ENCODE results near the gene CTU2. TPM values are rescaled to one million over a fixed set of nuclear protein-coding genes. Genes with fewer than 3 reads are reported as not detected.

The CTU2 gene
- total RNA-seq, 4 donors from 2014 or later: 9.4 to 9.9 (median 9.5) TPM

DNA sequence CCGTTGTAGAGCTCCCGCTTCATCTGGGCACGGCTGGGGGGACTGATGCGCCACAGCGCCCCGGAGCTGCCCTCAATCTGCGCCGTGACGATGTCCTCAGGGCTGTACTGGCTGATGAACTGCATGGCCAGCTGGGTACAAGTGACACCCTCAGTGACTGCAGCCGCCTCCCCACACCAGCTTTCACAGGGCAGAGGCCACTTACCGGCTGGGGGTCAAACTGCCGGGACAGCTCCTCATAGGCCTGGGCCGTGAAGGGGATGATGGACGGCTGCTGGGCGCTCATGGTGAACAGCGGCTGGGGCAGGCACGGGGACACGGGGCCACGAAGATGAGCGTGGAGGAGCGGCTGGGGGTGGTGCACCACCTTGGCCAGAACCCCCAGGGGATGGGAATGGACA lies 10.3 kb downstream of the CTU2 start:
- no peak for DNase-seq (ENCODE audit: low spot score in 2 of 2)
- intact Hi-C loops (cut with DNase I; ENCODE audit: low total_unique reads): no loop called here
- WGBS, 2 donors: 95 to 98% methylated on average over 12 to 20 of the region's 21 CpGs
- TF ChIP-seq, protein P1, sequence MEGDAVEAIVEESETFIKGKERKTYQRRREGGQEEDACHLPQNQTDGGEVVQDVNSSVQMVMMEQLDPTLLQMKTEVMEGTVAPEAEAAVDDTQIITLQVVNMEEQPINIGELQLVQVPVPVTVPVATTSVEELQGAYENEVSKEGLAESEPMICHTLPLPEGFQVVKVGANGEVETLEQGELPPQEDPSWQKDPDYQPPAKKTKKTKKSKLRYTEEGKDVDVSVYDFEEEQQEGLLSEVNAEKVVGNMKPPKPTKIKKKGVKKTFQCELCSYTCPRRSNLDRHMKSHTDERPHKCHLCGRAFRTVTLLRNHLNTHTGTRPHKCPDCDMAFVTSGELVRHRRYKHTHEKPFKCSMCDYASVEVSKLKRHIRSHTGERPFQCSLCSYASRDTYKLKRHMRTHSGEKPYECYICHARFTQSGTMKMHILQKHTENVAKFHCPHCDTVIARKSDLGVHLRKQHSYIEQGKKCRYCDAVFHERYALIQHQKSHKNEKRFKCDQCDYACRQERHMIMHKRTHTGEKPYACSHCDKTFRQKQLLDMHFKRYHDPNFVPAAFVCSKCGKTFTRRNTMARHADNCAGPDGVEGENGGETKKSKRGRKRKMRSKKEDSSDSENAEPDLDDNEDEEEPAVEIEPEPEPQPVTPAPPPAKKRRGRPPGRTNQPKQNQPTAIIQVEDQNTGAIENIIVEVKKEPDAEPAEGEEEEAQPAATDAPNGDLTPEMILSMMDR (IDR thresholded peaks at IDR 0.05): no peak
- TF ChIP-seq POLR2A (IDR thresholded peaks at IDR 0.05): no peak
- no peak overlapping the region for H3K4me3 ChIP-seq (ENCODE audit: low read depth, poor library complexity, severe bottlenecking)

DNA sequence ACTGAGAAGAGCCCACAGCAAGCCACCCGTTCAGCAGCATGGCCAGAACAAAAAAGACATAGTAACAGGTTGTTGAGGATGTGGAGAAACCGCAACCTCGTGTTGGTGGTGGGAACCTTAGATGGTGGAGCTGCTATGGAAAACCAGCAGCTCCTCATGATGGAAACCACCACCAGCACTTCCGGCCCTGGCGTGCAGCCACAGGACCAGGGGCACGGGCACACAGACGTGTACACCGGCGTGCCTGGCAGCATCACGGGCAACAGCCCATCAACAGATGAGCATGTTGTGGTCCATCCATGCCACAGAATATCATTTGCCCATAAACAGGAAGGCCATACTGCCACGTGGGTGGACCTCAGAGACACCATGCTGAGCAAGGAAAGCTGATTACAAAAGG lies 11.9 kb downstream of the CTU2 start:
- no peak for DNase-seq (ENCODE audit: low spot score in 2 of 2)
- no peak overlapping the region for H3K4me3 ChIP-seq (ENCODE audit: low read depth, poor library complexity, severe bottlenecking)
- TF ChIP-seq POLR2A (IDR thresholded peaks at IDR 0.05): no peak
- TF ChIP-seq, protein P1 (IDR thresholded peaks at IDR 0.05): no peak
- WGBS, 2 donors: 84 to 91% methylated on average over 11 of the region's 11 CpGs
- intact Hi-C loops (cut with DNase I; ENCODE audit: low total_unique reads): no loop called here

DNA sequence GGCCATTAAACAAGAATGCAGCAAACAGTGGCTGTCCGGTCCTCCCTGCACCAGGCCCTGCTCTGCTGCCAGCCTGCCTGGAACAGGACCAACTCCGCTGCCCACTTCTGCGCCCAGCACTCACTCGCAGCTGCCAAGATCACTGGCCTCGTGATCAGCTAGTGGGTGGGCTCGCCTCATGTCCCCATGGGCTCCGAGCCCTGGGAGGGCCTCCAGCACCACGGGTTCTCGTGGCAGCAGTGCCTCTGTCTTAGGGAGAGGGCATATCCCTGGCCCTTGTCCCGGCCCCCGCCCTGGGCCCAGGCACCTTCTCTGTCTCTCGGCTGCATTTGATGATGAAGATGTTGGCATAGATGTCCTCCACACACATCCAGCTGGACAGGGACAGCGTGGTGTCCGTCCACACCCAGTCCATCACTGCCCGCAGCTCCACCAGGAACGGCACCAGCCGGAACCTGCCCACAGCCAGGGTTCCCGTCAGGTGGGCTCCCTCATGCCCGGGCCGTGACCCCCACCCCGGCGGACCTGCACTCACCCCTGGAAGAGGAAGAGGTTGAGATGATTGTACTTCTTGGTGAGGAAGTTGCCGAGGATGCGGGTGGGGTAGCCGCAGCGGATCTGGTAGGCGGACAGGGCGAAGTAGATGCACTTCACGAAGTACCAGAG lies 13.1 kb downstream of the CTU2 start:
- WGBS, 2 donors: 85 to 88% methylated on average over 28 to 29 of the region's 29 CpGs

DNA sequence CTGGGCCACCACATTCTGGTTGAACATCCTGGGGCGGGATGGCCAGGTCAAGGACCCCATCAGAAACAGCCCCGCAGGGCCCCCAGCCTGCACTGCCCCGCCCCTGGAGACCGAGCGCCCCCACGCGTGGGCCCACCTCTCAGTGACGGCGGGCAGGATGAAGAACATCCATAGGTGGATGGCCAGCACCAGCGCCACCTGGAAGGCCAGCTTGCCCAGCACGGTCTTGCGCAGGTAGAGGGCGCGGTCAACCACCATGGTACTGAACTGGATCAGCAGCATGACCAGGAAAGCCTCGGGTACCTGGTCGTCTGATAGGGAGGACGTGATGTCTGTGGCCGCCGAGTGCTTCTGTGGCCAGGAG lies 13.6 kb downstream of the CTU2 start:
- no peak overlapping the region for H3K4me3 ChIP-seq (ENCODE audit: low read depth, poor library complexity, severe bottlenecking)
- no peak for DNase-seq (ENCODE audit: low spot score in 2 of 2)
- intact Hi-C loops (cut with DNase I; ENCODE audit: low total_unique reads): loop anchor here (1.0 kb wide), 1 partner anchor 50 kb away; no protein-coding TSS in a partner anchor
- no peak for TF ChIP-seq POLR2A (IDR thresholded peaks at IDR 0.05)
- TF ChIP-seq, protein P1 (IDR thresholded peaks at IDR 0.05): no peak
- 97% methylated on average over 18 to 19 of the region's 19 CpGs for WGBS, 2 donors

More for the DNA sequence above, 13.1 kb downstream of the CTU2 start:
- TF ChIP-seq, protein P1 (IDR thresholded peaks at IDR 0.05): no peak
- no peak for TF ChIP-seq POLR2A (IDR thresholded peaks at IDR 0.05)
- intact Hi-C loops (cut with DNase I; ENCODE audit: low total_unique reads): loop anchor here (1.0 kb wide), 1 partner anchor 49 kb away; no protein-coding TSS in a partner anchor
- H3K4me3 ChIP-seq (ENCODE audit: low read depth, poor library complexity, severe bottlenecking): no peak overlapping the region
- DNase-seq (ENCODE audit: low spot score in 2 of 2): no peak

DNA sequence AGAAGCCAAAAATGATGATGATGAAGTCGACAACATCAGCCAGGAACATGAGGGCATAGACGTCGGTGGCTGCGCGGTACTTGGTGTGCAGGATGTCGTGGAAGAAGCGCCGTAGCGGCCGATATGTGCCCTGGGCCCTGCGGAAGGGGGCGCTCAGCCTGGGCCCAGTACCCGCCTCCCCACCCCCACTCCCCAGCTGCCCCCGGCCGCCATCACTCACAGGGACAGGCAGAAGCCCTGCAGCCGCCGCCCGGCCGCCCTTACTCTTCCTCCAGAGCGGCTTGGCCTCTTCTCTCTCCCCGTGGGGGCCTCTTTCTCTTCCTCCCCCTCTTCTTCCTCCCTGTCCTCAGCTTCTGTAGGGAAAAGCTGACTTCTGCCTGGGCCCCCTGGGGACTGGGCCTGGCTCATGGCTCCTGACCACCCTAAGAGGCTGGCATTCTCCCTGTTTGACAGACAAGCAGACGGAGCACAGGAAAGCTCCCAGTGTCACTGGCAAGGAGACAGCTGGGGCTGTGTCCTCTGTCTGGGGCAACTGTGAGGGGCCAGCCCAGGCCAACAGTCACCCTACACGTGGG lies 14.2 kb downstream of the CTU2 start:
- TF ChIP-seq, protein P1 (IDR thresholded peaks at IDR 0.05): no peak
- no peak for TF ChIP-seq POLR2A (IDR thresholded peaks at IDR 0.05)
- H3K4me3 ChIP-seq (ENCODE audit: low read depth, poor library complexity, severe bottlenecking): no peak overlapping the region
- intact Hi-C loops (cut with DNase I; ENCODE audit: low total_unique reads): no loop called here
- 89 to 92% methylated on average over 22 to 23 of the region's 23 CpGs for WGBS, 2 donors
- DNase-seq (ENCODE audit: low spot score in 2 of 2): no peak
